Gastroesophageal sphincter (tissue), 3 donors: ENCODE results near the gene GRID1.

Experiments used
- CTCF ChIP-seq, 4 experiments: fragments of 200-600 bp in 2 of 4; fragments of 450-650 bp in 2 of 4; sonication (generic) in 1 of 4; IDR thresholded peaks; one replicate each; pipeline ENCODE4 v1.5.1; 2017 to 2019; ENCODE audit warnings: antibody characterized with exemption in 4 of 4, mild to moderate bottlenecking in 2 of 4, moderate library complexity in 2 of 4
- EP300 ChIP-seq: sonication (generic); formaldehyde crosslinking; IDR thresholded peaks from one replicate; pipeline ENCODE4 v1.6.1; 2017; ENCODE audit warnings: antibody characterized with exemption, mild to moderate bottlenecking
- POLR2A ChIP-seq, 2 donors: fragments of 450-650 bp; IDR thresholded peaks; one replicate each; pipeline ENCODE4 v1.6.1; 2017; ENCODE audit warnings: antibody characterized with exemption in 2 of 2, mild to moderate bottlenecking in 2 of 2, moderate library complexity in 1 of 2

GRCh38 chr10:85578860-85579259, 787.7 kb downstream of the GRID1 start:
- TF ChIP-seq POLR2A (IDR thresholded peaks at IDR 0.05) (no peak), CTCF (IDR thresholded peaks at IDR 0.05) (no peak), EP300 (no peak)
